ENCODE measurements around the gene ALDOC. TPM values are rescaled to one million over a fixed set of nuclear protein-coding genes. Genes with fewer than 3 reads are reported as not detected.

The ALDOC gene
- polyA plus RNA-seq, 1 of the 3 experiments (the other 2 are of a cell fraction), result 10.3 TPM

DNA sequence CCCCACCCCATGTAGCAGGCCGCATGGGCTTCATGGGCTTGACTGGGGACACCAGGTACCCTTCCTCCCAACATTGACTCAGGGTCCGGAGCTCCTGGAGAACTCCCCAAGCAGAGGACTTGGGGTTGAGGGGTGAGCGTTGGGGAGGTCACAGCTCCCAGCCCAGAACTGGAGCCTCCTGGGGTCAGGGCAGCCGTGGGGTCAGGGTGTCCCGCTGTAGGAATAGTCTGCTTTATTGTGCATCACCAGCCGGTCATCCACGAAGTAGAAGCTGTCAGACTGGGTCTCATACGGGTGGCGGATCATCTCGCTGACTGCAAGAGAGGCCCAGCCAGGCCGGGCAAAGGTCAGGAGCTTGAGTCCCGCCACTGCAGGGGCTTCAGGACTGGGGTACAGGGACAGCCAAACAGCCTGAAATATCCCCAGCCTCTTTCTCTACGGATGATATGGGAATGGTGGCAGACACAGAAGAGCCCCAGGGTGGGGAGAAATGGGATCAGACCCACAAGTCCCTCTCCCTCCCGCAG is 29.5 kb downstream of the ALDOC start:
- peaks cover 15% of the 10 kb centered on the region for H4K20me1 ChIP-seq (ENCODE audit: insufficient read depth)
- H3K4me1 ChIP-seq (ENCODE audit: control insufficient read depth in 1 of 2, insufficient read depth in 2 of 2, low read depth in 1 of 2, low read length in 1 of 2), result peaks cover 0 to 28% of the 10 kb centered on the region in 2 experiments; a peak in 2 of 4 replicates
- 83% methylated on average over 11 of the region's 14 CpGs for WGBS (ENCODE audit: low lambda C conversion rate)
- H3K9me2 ChIP-seq, result no peaks in the 10 kb centered on the region
- no peak for DNase-seq
- CTCF ChIA-PET, result interaction anchor here (0.6 to 7.0 kb wide), 28 partner anchors 9 to 177 kb away, joined by 3 to 87 read pairs (median 5); partner anchors contain the start of genes FOXN1, RSKR, SDF2 and SPAG5
- H2AFZ ChIP-seq (ENCODE audit: low read depth), result no peak overlapping the region
- no peak overlapping the region for H3K9ac ChIP-seq
- H3K27ac ChIP-seq (ENCODE audit: low read depth in 2 of 2, low read length in 1 of 2), result no peak overlapping the region
- peaks cover 14% of the 10 kb centered on the region for H3K79me2 ChIP-seq (ENCODE audit: insufficient read depth)
- no peak overlapping the region for H3K4me2 ChIP-seq
- no peaks in the 10 kb centered on the region for H3K27me3 ChIP-seq (ENCODE audit: insufficient read depth)
- H3F3A ChIP-seq (replicated peaks; ENCODE audit: insufficient read depth), result no peaks in the 10 kb centered on the region
- peaks cover 0 to 17% of the 10 kb centered on the region in 2 experiments for H3K36me3 ChIP-seq (replicated peaks in 1 of 2; ENCODE audit: control insufficient read depth in 1 of 2, insufficient read depth in 2 of 2, low read length in 1 of 2)
- TF ChIP-seq SMC3 (IDR thresholded peaks at IDR 0.05; ENCODE audit: low read depth, low read length) (no peak), RFX5 (IDR thresholded peaks at IDR 0.05; ENCODE audit: low read length) (no peak), TCF12 (IDR thresholded peaks at IDR 0.05) (no peak), EP300 (IDR thresholded peaks at IDR 0.05; ENCODE audit: borderline replicate concordance in 1 of 2, low read depth in 1 of 2, low read length in 1 of 2) (no peak), RCOR1 (IDR thresholded peaks at IDR 0.05; ENCODE audit: low read length) (no peak), RAD21 (IDR thresholded peaks at IDR 0.05; ENCODE audit: low read length) (no peak), MEF2A (IDR thresholded peaks at IDR 0.05; ENCODE audit: borderline replicate concordance, low read depth) (no peak), EZH2phosphoT487 (IDR thresholded peaks at IDR 0.05; ENCODE audit: borderline replicate concordance, low read depth) (no peak), MXI1 (IDR thresholded peaks at IDR 0.05; ENCODE audit: low read depth, low read length) (no peak), GATA2 (CRISPR knock-in tag; IDR thresholded peaks at IDR 0.05) (no peak), YY1 (IDR thresholded peaks at IDR 0.05; ENCODE audit: low read depth) (no peak), GABPA (IDR thresholded peaks at IDR 0.05; ENCODE audit: low read depth) (no peak), FOXM1 (IDR thresholded peaks at IDR 0.05; ENCODE audit: low read depth) (no peak), RXRA (IDR thresholded peaks at IDR 0.05; ENCODE audit: borderline replicate concordance, low read depth) (no peak), REST (IDR thresholded peaks at IDR 0.05; ENCODE audit: low read depth, low read length) (no peak)
- TF ChIP-seq, protein P1, sequence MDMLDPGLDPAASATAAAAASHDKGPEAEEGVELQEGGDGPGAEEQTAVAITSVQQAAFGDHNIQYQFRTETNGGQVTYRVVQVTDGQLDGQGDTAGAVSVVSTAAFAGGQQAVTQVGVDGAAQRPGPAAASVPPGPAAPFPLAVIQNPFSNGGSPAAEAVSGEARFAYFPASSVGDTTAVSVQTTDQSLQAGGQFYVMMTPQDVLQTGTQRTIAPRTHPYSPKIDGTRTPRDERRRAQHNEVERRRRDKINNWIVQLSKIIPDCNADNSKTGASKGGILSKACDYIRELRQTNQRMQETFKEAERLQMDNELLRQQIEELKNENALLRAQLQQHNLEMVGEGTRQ (IDR thresholded peaks at IDR 0.05; ENCODE audit: borderline replicate concordance, low read depth, low read length), result no peak
- TF ChIP-seq, protein P2, sequence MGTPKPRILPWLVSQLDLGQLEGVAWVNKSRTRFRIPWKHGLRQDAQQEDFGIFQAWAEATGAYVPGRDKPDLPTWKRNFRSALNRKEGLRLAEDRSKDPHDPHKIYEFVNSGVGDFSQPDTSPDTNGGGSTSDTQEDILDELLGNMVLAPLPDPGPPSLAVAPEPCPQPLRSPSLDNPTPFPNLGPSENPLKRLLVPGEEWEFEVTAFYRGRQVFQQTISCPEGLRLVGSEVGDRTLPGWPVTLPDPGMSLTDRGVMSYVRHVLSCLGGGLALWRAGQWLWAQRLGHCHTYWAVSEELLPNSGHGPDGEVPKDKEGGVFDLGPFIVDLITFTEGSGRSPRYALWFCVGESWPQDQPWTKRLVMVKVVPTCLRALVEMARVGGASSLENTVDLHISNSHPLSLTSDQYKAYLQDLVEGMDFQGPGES (IDR thresholded peaks at IDR 0.05; ENCODE audit: low read depth, low read length), result no peak
- TF ChIP-seq, protein P3, sequence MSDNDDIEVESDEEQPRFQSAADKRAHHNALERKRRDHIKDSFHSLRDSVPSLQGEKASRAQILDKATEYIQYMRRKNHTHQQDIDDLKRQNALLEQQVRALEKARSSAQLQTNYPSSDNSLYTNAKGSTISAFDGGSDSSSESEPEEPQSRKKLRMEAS (IDR thresholded peaks at IDR 0.05; ENCODE audit: low read depth), result no peak
- TF ChIP-seq, protein P4, sequence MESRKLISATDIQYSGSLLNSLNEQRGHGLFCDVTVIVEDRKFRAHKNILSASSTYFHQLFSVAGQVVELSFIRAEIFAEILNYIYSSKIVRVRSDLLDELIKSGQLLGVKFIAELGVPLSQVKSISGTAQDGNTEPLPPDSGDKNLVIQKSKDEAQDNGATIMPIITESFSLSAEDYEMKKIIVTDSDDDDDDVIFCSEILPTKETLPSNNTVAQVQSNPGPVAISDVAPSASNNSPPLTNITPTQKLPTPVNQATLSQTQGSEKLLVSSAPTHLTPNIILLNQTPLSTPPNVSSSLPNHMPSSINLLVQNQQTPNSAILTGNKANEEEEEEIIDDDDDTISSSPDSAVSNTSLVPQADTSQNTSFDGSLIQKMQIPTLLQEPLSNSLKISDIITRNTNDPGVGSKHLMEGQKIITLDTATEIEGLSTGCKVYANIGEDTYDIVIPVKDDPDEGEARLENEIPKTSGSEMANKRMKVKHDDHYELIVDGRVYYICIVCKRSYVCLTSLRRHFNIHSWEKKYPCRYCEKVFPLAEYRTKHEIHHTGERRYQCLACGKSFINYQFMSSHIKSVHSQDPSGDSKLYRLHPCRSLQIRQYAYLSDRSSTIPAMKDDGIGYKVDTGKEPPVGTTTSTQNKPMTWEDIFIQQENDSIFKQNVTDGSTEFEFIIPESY (IDR thresholded peaks at IDR 0.05; ENCODE audit: borderline replicate concordance, low read depth), result no peak
- TF ChIP-seq, protein P5, sequence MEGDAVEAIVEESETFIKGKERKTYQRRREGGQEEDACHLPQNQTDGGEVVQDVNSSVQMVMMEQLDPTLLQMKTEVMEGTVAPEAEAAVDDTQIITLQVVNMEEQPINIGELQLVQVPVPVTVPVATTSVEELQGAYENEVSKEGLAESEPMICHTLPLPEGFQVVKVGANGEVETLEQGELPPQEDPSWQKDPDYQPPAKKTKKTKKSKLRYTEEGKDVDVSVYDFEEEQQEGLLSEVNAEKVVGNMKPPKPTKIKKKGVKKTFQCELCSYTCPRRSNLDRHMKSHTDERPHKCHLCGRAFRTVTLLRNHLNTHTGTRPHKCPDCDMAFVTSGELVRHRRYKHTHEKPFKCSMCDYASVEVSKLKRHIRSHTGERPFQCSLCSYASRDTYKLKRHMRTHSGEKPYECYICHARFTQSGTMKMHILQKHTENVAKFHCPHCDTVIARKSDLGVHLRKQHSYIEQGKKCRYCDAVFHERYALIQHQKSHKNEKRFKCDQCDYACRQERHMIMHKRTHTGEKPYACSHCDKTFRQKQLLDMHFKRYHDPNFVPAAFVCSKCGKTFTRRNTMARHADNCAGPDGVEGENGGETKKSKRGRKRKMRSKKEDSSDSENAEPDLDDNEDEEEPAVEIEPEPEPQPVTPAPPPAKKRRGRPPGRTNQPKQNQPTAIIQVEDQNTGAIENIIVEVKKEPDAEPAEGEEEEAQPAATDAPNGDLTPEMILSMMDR (IDR thresholded peaks at IDR 0.05), result no peak
- POLR2A ChIA-PET, result interaction anchor here (0.9 kb wide), 1 partner anchor 51 kb away, joined by 3 read pairs; no protein-coding TSS in a partner anchor
- H3K4me3 ChIP-seq (ENCODE audit: low read depth in 2 of 2, low read length in 1 of 2), result no peak overlapping the region
- H3K9me3 ChIP-seq, result no peaks in the 10 kb centered on the region

Measured in SK-N-SH (cell line).